Lower leg skin (tissue), 3 donors: Measurements from ENCODE around the gene KRTAP17-1.

Experiments
- CTCF ChIP-seq, 3 donors: fragments of 450-650 bp; IDR thresholded peaks; one replicate each; pipeline ENCODE4 v1.5.1; 2016; ENCODE audit warnings: antibody characterized with exemption in 3 of 3, mild to moderate bottlenecking in 3 of 3, moderate library complexity in 2 of 3
- POLR2A ChIP-seq, 2 donors: fragments of 450-650 bp; IDR thresholded peaks; one replicate each; pipeline ENCODE4 v1.6.1; 2016 to 2017; ENCODE audit warnings: antibody characterized with exemption in 2 of 2, mild to moderate bottlenecking in 1 of 2, moderate library complexity in 1 of 2

- TF ChIP-seq CTCF (IDR thresholded peaks at IDR 0.05) (no peak), POLR2A (IDR thresholded peaks at IDR 0.05) (no peak)
Observed at GRCh38 chr17:41315204-41315794, at the start of gene KRTAP17-1.
